Testis (tissue), 3 donors: ENCODE measurements around the gene MYO18A. TPM values are rescaled to one million over a fixed set of nuclear protein-coding genes. Genes with fewer than 3 reads are reported as not detected.

Experiments used
- DNase-seq: peaks from one replicate; pipeline ENCODE4 v3.0.0-alpha.2; 2019
- H3K27ac ChIP-seq, 2 donors: fragments of 200-600 bp; sonication (generic); one replicate each; pipeline ENCODE4 v1.5.1; 2019
- H3K27me3 ChIP-seq: fragments of 200-600 bp; sonication (generic); one replicate; pipeline ENCODE4 v1.5.1; 2019
- H3K36me3 ChIP-seq: fragments of 200-600 bp; sonication (generic); one replicate; pipeline ENCODE4 v1.5.1; 2017; ENCODE audit warnings: low read depth; ENCODE audit errors: missing control alignments
- H3K4me1 ChIP-seq: fragments of 200-600 bp; sonication (generic); one replicate; pipeline ENCODE4 v1.5.1; 2019
- H3K4me3 ChIP-seq, 2 donors: fragments of 200-600 bp; sonication (generic); one replicate each; pipeline ENCODE4 v1.5.1; 2017 to 2019
- H3K9me3 ChIP-seq: fragments of 200-600 bp; sonication (generic); one replicate; pipeline ENCODE4 v1.5.1; 2017
- POLR2A ChIP-seq: fragments of 450-650 bp; IDR thresholded peaks from one replicate; pipeline ENCODE4 v1.6.1; 2017; ENCODE audit warnings: antibody characterized with exemption, mild to moderate bottlenecking, moderate library complexity
- WGBS, 2 donors: methylation state at CpG; one replicate each; pipeline ENCODE4 v1.1.5; 2018; 5-methylcytosine and 5-hydroxymethylcytosine counted together
- intact Hi-C: fragments of 100-400 bp; cut with DNase I; formaldehyde crosslinking; loops from one replicate; pipeline ENCODE4 v1.15.1; 2023; ENCODE audit warnings: low total_unique reads
- polyA plus RNA-seq: library from polyadenylated mRNA; stranded (reverse); fragments of 350-450 nt; fragmentation: Illumina TruSeq; extraction: RNeasy Lipid Tissue Mini Kit (QIAGEN cat#74804); gene quantifications from one replicate; pipeline ENCODE4 v1.2.3, GENCODE V29; 2014; ENCODE audit warnings: low read depth, low replicate concordance; ENCODE audit not compliant: insufficient read depth
- total RNA-seq, 2 donors: library from RNA; depleted of rRNA; stranded (reverse); fragments of >200 nt; gene quantifications; one replicate each; pipeline ENCODE4 v1.2.3, GENCODE V29; 2016
- TF ChIP-seq, protein P1 (sequence below), 3 experiments: fragments of 450-650 bp in 2 of 3; fragments of 200-600 bp in 1 of 3; sonication (generic) in 1 of 3; IDR thresholded peaks; one replicate each; pipeline ENCODE4 v1.5.1; 2016 to 2019; ENCODE audit warnings: antibody characterized with exemption in 3 of 3, mild to moderate bottlenecking in 2 of 3, moderate library complexity in 1 of 3

MYO18A gene
- total and polyA plus RNA-seq, 3 donors from 2014 or later, result 89.1 to 154 (median 91.1) TPM

DNA sequence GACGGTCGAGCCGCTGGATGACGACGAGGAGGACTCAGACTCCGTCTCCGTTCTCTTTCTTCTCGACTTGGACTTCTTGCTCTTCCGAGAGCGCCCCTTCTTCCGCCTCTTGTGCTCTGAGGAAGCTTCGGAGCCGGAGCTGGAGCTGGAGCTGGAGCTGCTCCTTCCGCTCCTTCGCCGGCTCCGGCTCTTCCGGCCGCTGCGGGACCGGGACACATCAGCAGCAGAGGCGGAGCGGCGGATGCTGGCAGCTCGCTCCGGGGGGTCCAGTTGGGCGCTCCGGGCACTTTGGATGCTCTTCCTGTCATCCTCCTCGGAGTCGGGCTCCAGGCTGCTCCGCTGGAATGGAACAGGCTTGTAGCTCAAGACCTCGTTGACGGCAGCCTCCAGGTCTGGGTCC is 100.3 kb downstream of the MYO18A start:
- 77 to 80% methylated on average over 13 to 33 of the region's 33 CpGs for WGBS, 2 donors
- Histone ChIP-seq H3K27ac (no peak overlapping the region), H3K36me3 (no peaks in the 10 kb centered on the region), H3K27me3 (no peaks in the 10 kb centered on the region), H3K9me3 (no peaks in the 10 kb centered on the region), H3K4me1 (no peaks in the 10 kb centered on the region), H3K4me3 (peak overlapping the region in 1 of 2 donors; percentile 32)
- TF ChIP-seq POLR2A, result no peak
- TF ChIP-seq, protein P1, sequence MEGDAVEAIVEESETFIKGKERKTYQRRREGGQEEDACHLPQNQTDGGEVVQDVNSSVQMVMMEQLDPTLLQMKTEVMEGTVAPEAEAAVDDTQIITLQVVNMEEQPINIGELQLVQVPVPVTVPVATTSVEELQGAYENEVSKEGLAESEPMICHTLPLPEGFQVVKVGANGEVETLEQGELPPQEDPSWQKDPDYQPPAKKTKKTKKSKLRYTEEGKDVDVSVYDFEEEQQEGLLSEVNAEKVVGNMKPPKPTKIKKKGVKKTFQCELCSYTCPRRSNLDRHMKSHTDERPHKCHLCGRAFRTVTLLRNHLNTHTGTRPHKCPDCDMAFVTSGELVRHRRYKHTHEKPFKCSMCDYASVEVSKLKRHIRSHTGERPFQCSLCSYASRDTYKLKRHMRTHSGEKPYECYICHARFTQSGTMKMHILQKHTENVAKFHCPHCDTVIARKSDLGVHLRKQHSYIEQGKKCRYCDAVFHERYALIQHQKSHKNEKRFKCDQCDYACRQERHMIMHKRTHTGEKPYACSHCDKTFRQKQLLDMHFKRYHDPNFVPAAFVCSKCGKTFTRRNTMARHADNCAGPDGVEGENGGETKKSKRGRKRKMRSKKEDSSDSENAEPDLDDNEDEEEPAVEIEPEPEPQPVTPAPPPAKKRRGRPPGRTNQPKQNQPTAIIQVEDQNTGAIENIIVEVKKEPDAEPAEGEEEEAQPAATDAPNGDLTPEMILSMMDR (IDR thresholded peaks at IDR 0.05), result no peak
- intact Hi-C loops, result no loop called here
- DNase-seq, result no peak

DNA sequence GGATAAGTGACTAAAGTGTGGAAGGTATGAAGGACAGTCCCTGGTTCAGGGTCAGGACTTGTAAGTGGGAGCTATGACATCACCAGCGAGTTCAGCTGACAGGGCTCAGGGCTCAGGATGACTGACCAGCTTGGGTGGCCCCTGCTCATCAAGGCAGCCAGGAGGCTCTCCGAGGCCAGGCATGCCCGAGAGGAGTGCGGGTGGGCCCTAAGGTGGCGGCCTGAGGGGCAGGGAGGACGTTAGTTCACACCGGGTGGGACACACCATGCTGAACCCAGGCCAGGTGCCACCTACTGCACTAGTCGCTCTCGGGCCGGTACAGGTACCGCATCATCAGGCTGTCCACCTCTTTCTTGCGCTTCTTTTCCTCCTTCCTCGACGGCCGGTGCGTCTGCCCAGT is 100.8 kb downstream of the MYO18A start:
- intact Hi-C loops, result no loop called here
- Histone ChIP-seq H3K27me3 (no peaks in the 10 kb centered on the region), H3K9me3 (no peaks in the 10 kb centered on the region), H3K36me3 (no peaks in the 10 kb centered on the region), H3K4me1 (no peaks in the 10 kb centered on the region), H3K27ac (no peak overlapping the region), H3K4me3 (peak overlapping the region in 1 of 2 donors; percentile 32)
- no peak for TF ChIP-seq POLR2A
- TF ChIP-seq, protein P1 (IDR thresholded peaks at IDR 0.05), result no peak
- 73 to 80% methylated on average over 12 to 16 of the region's 16 CpGs for whole genome bisulfite sequencing, 2 donors
- DNase-seq, result no peak

DNA sequence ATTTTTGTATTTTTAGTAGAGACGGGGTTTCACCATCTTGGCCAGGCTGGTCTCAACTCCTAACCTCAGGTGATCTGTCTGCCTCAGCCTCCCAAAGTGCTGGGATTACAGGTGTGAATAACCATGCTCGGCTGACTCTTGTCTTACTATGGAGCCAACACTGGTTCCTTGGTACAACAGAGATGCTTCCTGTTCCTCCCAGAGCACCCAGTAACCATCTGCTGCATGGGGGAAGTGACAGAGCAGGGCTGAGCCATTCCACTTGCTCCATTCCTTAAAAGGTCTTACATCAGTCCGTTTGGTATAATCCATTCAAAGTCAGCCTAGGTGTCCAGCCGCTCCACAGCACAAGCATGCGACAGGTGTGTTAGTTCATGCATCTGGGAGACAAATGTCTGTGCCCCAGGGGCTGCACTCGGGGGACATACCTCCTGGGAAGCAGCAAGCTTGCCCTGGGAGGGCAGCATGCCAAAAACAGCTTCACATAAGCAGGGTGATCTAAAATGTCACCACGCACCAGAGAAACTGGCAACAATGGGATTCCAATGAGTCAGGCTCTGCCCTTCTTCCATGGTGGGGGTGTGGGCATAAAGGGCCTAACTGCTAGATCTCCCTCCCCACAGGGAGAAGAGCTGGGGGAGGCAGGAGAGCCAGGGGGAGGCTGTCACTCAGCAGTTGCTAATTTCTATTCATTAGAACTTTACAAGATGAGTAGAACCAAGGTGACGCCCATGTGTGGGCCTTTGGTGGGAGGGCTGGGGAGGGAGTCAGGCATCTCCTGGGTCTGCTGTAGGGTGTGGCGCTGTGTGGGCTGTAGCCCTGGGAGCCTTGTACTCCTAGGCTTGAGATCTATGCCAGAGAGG is 101.8 kb downstream of the MYO18A start:
- H3K27me3 ChIP-seq, result no peaks in the 10 kb centered on the region
- WGBS, 2 donors, result 83 to 84% methylated on average over 8 to 9 of the region's 9 CpGs
- peak; percentile 32 for DNase-seq
- H3K36me3 ChIP-seq, result no peaks in the 10 kb centered on the region
- H3K9me3 ChIP-seq, result no peaks in the 10 kb centered on the region
- H3K4me1 ChIP-seq, result no peaks in the 10 kb centered on the region
- TF ChIP-seq POLR2A, result no peak
- TF ChIP-seq, protein P1 (IDR thresholded peaks at IDR 0.05), result no peak
- no peak overlapping the region for H3K4me3 ChIP-seq
- H3K27ac ChIP-seq, result no peak overlapping the region
- intact Hi-C loops, result no loop called here

DNA sequence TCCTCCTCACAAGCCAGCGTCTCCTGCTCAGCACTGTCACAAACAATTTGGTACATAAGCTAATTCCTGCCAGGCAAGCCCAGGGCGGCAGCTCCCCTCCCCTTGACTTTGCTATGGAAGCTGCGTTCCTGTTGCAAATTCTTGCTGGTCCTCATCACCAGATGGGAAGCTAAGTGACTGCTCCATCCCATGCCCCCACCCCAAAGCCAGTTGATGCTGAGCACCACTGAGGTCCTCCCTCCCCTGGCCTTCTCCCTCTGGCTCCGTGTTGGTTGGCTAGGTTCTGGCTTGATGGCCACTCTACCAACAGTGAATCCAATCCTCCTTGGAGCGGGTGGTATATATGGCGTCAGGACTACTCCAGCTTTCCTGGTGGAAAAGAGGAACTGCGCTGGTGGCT is 102.9 kb downstream of the MYO18A start:
- DNase-seq, result no peak
- Histone ChIP-seq H3K27me3 (no peaks in the 10 kb centered on the region), H3K36me3 (no peaks in the 10 kb centered on the region), H3K4me1 (no peaks in the 10 kb centered on the region), H3K4me3 (no peak overlapping the region), H3K27ac (no peak overlapping the region), H3K9me3 (no peaks in the 10 kb centered on the region)
- WGBS, 2 donors, result 90 to 95% methylated on average over 6 to 7 of the region's 7 CpGs
- intact Hi-C loops, result no loop called here
- TF ChIP-seq POLR2A, result no peak
- TF ChIP-seq, protein P1 (IDR thresholded peaks at IDR 0.05), result no peak

DNA sequence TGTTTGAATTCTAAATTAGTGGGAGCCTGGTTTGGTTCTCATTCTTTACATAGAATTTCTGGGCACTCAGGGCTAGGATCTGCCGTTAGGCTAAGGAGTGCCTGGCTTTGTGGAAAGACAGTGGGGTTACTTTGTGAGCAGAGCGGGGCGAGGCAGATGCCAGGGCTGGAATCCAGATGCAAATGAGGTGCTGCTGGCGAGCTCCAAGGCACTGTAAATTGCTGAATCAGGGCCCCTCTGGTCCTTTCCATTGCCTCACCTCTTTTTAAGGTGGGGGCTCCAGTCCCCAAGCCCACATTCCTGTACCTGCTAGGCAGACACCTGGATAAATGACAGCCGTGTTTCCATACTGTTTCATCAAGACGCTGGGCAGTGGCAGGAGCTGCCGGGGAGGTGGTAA is 103.5 kb downstream of the MYO18A start:
- WGBS, 2 donors, result 87 to 93% methylated on average over 4 to 7 of the region's 7 CpGs
- no peaks in the 10 kb centered on the region for H3K36me3 ChIP-seq
- intact Hi-C loops, result no loop called here

More for the DNA sequence above, 103.5 kb downstream of the MYO18A start:
- H3K4me1 ChIP-seq, result no peaks in the 10 kb centered on the region
- no peak overlapping the region for H3K27ac ChIP-seq
- no peaks in the 10 kb centered on the region for H3K27me3 ChIP-seq
- no peaks in the 10 kb centered on the region for H3K9me3 ChIP-seq
- no peak for DNase-seq
- no peak overlapping the region for H3K4me3 ChIP-seq
- TF ChIP-seq, protein P1 (IDR thresholded peaks at IDR 0.05), result no peak
- TF ChIP-seq POLR2A, result no peak
